Endothelial cell (in vitro differentiated cells): ENCODE measurements around the gene DYNLL2. TPM values are rescaled to one million over a fixed set of nuclear protein-coding genes. Genes with fewer than 3 reads are reported as not detected.
A peak's percentile ranks its signal among the peaks of the same experiment; 100 is the strongest.
"Not testable (repeated sequence)": the region's sequence is repeated elsewhere in the genome, so short reads cannot be mapped to it uniquely, and the experiment has no call there.

ENCODE experiments used
- DNase-seq: peaks from one replicate; pipeline ENCODE4 v3.0.0; 2021; ENCODE audit warnings: low spot score
- H3K27ac Mint-ChIP-seq: one replicate; pipeline ENCODE4 v1.8.0; 2021; ENCODE audit warnings: mixed read lengths, inconsistent platforms; ENCODE audit not compliant: unreplicated experiment
- H3K27me3 Mint-ChIP-seq: one replicate; pipeline ENCODE4 v1.8.0; 2021; ENCODE audit warnings: mild to moderate bottlenecking, moderate library complexity, mixed read lengths, inconsistent platforms; ENCODE audit not compliant: unreplicated experiment
- H3K36me3 Mint-ChIP-seq: one replicate; pipeline ENCODE4 v1.8.0; 2021; ENCODE audit warnings: mild to moderate bottlenecking, low read depth, mixed read lengths, inconsistent platforms; ENCODE audit not compliant: unreplicated experiment
- H3K4me1 Mint-ChIP-seq: one replicate; pipeline ENCODE4 v1.8.0; 2021; ENCODE audit warnings: mild to moderate bottlenecking, mixed read lengths, inconsistent platforms; ENCODE audit not compliant: unreplicated experiment
- H3K4me3 Mint-ChIP-seq: one replicate; pipeline ENCODE4 v1.8.0; 2021; ENCODE audit warnings: mild to moderate bottlenecking, mixed read lengths, inconsistent platforms; ENCODE audit not compliant: unreplicated experiment
- H3K9me3 Mint-ChIP-seq: one replicate; pipeline ENCODE4 v1.8.0; 2021; ENCODE audit warnings: mixed read lengths, inconsistent platforms; ENCODE audit not compliant: unreplicated experiment
- CTCF ChIP-seq: fragments of 200-600 bp; sonication (generic); IDR thresholded peaks from one replicate; pipeline ENCODE4 v1.5.0; 2021; ENCODE audit warnings: antibody characterized with exemption; ENCODE audit not compliant: unreplicated experiment
- total RNA-seq: library from RNA; stranded (reverse); fragmentation: NEBNext Ultra II Directional; extraction: Animal tissue kit (Norgen Biotek cat#: 25700); gene quantifications from one replicate; pipeline ENCODE4 v1.2.1, GENCODE V29; 2021; ENCODE audit not compliant: unreplicated experiment

The DYNLL2 gene
- total RNA-seq, 1 donor from 2014 or later: 14.6 TPM

GRCh38 chr17:58066401-58066800 lies 16.8 kb upstream of the DYNLL2 start:
- Mint-ChIP-seq H3K27me3 (no peaks in the 10 kb centered on the region), H3K27ac (no peak overlapping the region), H3K4me1 (no peaks in the 10 kb centered on the region), H3K9me3 (no peaks in the 10 kb centered on the region), H3K36me3 (no peaks in the 10 kb centered on the region), H3K4me3 (no peak overlapping the region)
- TF ChIP-seq CTCF: no peak
- no peak for DNase-seq

- no peaks in the 10 kb centered on the region for H3K4me1 Mint-ChIP-seq
- no peaks in the 10 kb centered on the region for H3K9me3 Mint-ChIP-seq
- no peak overlapping the region for H3K27ac Mint-ChIP-seq
- H3K4me3 Mint-ChIP-seq: no peak overlapping the region
- DNase-seq: no peak
- H3K27me3 Mint-ChIP-seq: no peaks in the 10 kb centered on the region
- no peak for TF ChIP-seq CTCF
- H3K36me3 Mint-ChIP-seq: no peaks in the 10 kb centered on the region
Observed at GRCh38 chr17:58072862-58073261, 10.4 kb upstream of the DYNLL2 start.

GRCh38 chr17:58073266-58073665 lies 10.0 kb upstream of the DYNLL2 start:
- DNase-seq, H3K27me3 Mint-ChIP-seq, H3K9me3 Mint-ChIP-seq, H3K4me3 Mint-ChIP-seq, H3K36me3 Mint-ChIP-seq, H3K27ac Mint-ChIP-seq, H3K4me1 Mint-ChIP-seq: not testable (repeated sequence)

GRCh38 chr17:58074406-58074805 lies 8.8 kb upstream of the DYNLL2 start:
- not testable (repeated sequence) for H3K36me3 Mint-ChIP-seq, DNase-seq, H3K4me1 Mint-ChIP-seq, H3K27ac Mint-ChIP-seq, H3K27me3 Mint-ChIP-seq, H3K4me3 Mint-ChIP-seq, H3K9me3 Mint-ChIP-seq

GRCh38 chr17:58079300-58080033 lies 3.8 kb upstream of the DYNLL2 start:
- H3K27me3 Mint-ChIP-seq: peaks cover 11% of the 10 kb centered on the region
- DNase-seq: no peak
- no peak for TF ChIP-seq CTCF
- H3K36me3 Mint-ChIP-seq: no peaks in the 10 kb centered on the region
- peaks cover 14% of the 10 kb centered on the region for H3K4me1 Mint-ChIP-seq
- no peak overlapping the region for H3K27ac Mint-ChIP-seq
- H3K4me3 Mint-ChIP-seq: peak overlapping the region; percentile 14
- H3K9me3 Mint-ChIP-seq: no peaks in the 10 kb centered on the region

- DNase-seq: no peak
Observed at GRCh38 chr17:58081646-58082340, 1.4 kb upstream of the DYNLL2 start.

More at GRCh38 chr17:58081646-58082340, 1.4 kb upstream of the DYNLL2 start:
- Mint-ChIP-seq H3K27me3 (peaks cover 15% of the 10 kb centered on the region), H3K9me3 (no peaks in the 10 kb centered on the region), H3K27ac (no peak overlapping the region), H3K36me3 (peaks cover under 1% of the 10 kb centered on the region), H3K4me1 (peaks cover 21% of the 10 kb centered on the region), H3K4me3 (peak overlapping the region; percentile 85)
- no peak for TF ChIP-seq CTCF
